Uterus (tissue), 4 donors: Measurements from ENCODE around the gene INPP5D. TPM values are rescaled to one million over a fixed set of nuclear protein-coding genes. Genes with fewer than 3 reads are reported as not detected.

Source experiments
- DNase-seq, 2 donors: peaks; one replicate each; pipeline ENCODE4 v3.0.0-alpha.2; 2019 to 2020
- H3K27ac ChIP-seq, 2 donors: fragments of 200-600 bp; sonication (generic); 1 replicate in 1 of 2; 2 replicates in 1 of 2; pipeline ENCODE4 v1.5.1; 2016 to 2018
- H3K27me3 ChIP-seq, 2 donors: fragments of 200-600 bp; sonication (generic); one replicate each; pipeline ENCODE4 v1.5.1; 2018 to 2019; ENCODE audit warnings: control low read depth in 1 of 2
- H3K36me3 ChIP-seq, 2 donors: fragments of 200-600 bp; sonication (generic); one replicate each; pipeline ENCODE4 v1.5.1; 2019; ENCODE audit warnings: control low read depth in 1 of 2
- H3K4me1 ChIP-seq, 2 donors: fragments of 200-600 bp; sonication (generic); one replicate each; pipeline ENCODE4 v1.5.1; 2018 to 2019; ENCODE audit warnings: control low read depth in 1 of 2
- H3K4me3 ChIP-seq, 2 donors: fragments of 200-600 bp; sonication (generic); 1 replicate in 1 of 2; 2 replicates in 1 of 2; pipeline ENCODE4 v1.5.1; 2018 to 2019; ENCODE audit warnings: mild to moderate bottlenecking in 1 of 2
- H3K9me3 ChIP-seq, 2 donors: fragments of 200-600 bp; sonication (generic); one replicate each; pipeline ENCODE4 v1.5.1; 2019; ENCODE audit warnings: control low read depth in 1 of 2
- CTCF ChIP-seq, 4 experiments: fragments of 200-600 bp in 2 of 4; fragments of 450-650 bp in 2 of 4; sonication (generic) in 2 of 4; IDR thresholded peaks; one replicate each; pipeline ENCODE4 v1.5.1; 2016 to 2019; ENCODE audit warnings: antibody characterized with exemption in 4 of 4, mild to moderate bottlenecking in 2 of 4, moderate library complexity in 1 of 4
- POLR2A ChIP-seq, 2 donors: fragments of 450-650 bp; IDR thresholded peaks; one replicate each; pipeline ENCODE4 v1.6.1; 2016; ENCODE audit warnings: antibody characterized with exemption in 2 of 2, mild to moderate bottlenecking in 1 of 2, moderate library complexity in 1 of 2
- intact Hi-C: fragments of 100-400 bp; cut with DNase I; formaldehyde crosslinking; loops from one replicate; pipeline ENCODE4 v1.15.1; 2023; ENCODE audit warnings: low total_unique reads
- total RNA-seq, 4 donors: library from RNA; depleted of rRNA in 3 of 4; stranded (reverse); fragments of >200 nt in 3 of 4; gene quantifications; one replicate each; pipeline versions ENCODE4 v1.1.0 to v1.2.4, GENCODE V29; 2014 to 2023
- donor health status: DM: yes; HTN: yes; CAD: no.

Gene INPP5D
- total RNA-seq, 4 donors from 2014 or later = 14.2 to 37.9 (median 22.3) TPM

DNA sequence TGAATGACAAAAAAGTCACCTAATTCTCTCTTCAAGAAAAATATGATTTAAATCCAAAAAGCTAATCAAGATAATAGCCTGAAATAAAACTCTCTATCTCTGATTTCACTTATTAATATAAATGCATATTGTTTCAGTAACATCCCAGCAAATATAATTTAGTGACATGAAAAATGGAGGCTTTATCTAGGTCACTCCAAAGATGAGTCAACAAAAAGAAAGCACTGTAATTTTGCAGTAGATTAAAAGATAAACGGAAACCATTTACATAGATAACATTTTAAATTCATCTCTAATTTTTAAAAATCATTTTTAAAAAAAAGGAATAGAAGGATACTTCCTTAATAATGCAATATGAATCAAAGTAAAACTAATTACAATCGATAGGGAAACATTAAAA is 76.9 kb downstream of the INPP5D start:
- Histone ChIP-seq H3K4me3 (no peak overlapping the region), H3K27me3 (no peaks in the 10 kb centered on the region), H3K36me3 (no peaks in the 10 kb centered on the region), H3K4me1 (no peaks in the 10 kb centered on the region), H3K9me3 (no peaks in the 10 kb centered on the region), H3K27ac (no peak overlapping the region)
- intact Hi-C loops = no loop called here
- TF ChIP-seq POLR2A (IDR thresholded peaks at IDR 0.05) = no peak
- TF ChIP-seq CTCF (IDR thresholded peaks at IDR 0.05) = no peak
- DNase-seq = no peak

- no peaks in the 10 kb centered on the region for H3K36me3 ChIP-seq
- DNase-seq = no peak
- no peaks in the 10 kb centered on the region for H3K27me3 ChIP-seq
- H3K27ac ChIP-seq = no peak overlapping the region
- H3K4me1 ChIP-seq = no peaks in the 10 kb centered on the region
- H3K4me3 ChIP-seq = no peak overlapping the region
- no peak for TF ChIP-seq CTCF (IDR thresholded peaks at IDR 0.05)
- TF ChIP-seq POLR2A (IDR thresholded peaks at IDR 0.05) = no peak
- no peaks in the 10 kb centered on the region for H3K9me3 ChIP-seq
- intact Hi-C loops = no loop called here
These were observed 80.0 kb downstream of the INPP5D start for GRCh38 chr2:233140077-233140585.

DNA sequence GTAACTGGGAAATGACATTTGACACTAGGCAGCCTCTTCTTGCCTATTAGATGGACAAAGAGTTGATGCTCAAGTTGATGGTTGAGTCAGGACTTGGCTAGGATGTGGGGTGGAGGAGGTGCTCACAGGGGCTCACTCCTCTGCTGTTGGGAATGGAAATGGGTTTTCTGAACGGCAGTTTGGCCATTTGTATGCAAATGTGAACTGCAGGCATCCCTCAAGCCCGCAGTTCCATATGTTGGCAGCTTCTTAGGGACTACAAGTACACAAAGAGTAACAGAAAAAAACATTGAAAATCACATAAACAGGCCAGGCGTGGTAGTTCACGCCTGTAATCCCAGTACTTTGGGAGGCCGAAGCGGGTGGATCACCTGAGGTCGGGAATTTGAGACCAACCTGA is 80.8 kb downstream of the INPP5D start:
- DNase-seq = no peak
- no peaks in the 10 kb centered on the region for H3K9me3 ChIP-seq
- TF ChIP-seq CTCF (IDR thresholded peaks at IDR 0.05) (no peak), POLR2A (IDR thresholded peaks at IDR 0.05) (no peak)
- H3K4me1 ChIP-seq = no peaks in the 10 kb centered on the region
- no peak overlapping the region for H3K27ac ChIP-seq
- H3K4me3 ChIP-seq = no peak overlapping the region
- H3K27me3 ChIP-seq = no peaks in the 10 kb centered on the region
- H3K36me3 ChIP-seq = no peaks in the 10 kb centered on the region
- intact Hi-C loops = no loop called here

DNA sequence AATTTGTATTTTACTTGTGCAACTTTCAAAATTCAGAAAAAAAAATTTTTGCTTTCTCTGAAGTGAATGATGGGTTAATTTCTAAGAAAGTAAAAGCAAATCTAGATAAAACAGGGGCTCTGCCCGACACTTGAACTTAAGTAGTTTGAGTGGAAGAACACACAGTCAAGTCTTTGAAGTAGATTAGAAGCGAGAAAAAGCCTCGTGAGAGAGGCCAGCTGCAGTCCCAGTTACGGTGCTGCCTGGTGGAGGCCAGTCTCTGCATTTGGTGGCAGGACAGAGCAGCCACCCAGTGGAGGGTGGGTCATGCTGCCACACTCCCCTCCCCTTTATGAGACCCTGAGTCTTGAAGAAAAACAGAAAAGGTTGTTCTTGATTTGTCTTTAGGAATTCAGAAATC is 81.8 kb downstream of the INPP5D start:
- intact Hi-C loops = no loop called here
- Histone ChIP-seq H3K36me3 (no peaks in the 10 kb centered on the region), H3K4me3 (no peak overlapping the region), H3K4me1 (no peaks in the 10 kb centered on the region), H3K27me3 (no peaks in the 10 kb centered on the region), H3K9me3 (no peaks in the 10 kb centered on the region), H3K27ac (no peak overlapping the region)
- TF ChIP-seq POLR2A (IDR thresholded peaks at IDR 0.05) (no peak), CTCF (IDR thresholded peaks at IDR 0.05) (no peak)
- no peak for DNase-seq

DNA sequence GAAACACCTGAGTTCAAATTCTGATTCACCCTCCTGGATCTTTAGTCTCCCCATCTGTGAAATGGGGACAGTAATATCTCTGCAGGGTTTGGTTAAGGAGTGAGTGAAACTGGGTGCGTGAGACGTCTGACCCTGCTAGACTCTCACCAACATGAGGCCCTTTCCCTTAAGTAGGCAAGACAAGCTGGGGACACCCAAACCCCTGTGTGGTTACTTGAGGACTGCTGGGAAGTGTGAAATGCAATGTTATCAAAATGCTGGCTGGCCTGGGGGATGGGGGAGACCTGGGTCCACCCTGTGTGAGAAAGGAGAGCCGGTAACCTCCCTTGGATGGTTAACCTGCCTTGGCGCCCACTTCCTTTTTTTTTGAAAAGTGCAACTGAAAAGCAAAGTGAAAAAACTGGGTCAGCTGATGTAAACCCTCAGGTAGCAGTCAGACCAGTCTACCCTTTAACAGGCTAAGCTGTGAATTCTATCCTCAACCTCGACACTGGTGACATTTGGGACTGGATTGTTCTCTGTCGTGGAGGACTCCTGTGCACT is 82.3 kb downstream of the INPP5D start:
- TF ChIP-seq CTCF (IDR thresholded peaks at IDR 0.05) = no peak
- TF ChIP-seq POLR2A (IDR thresholded peaks at IDR 0.05) = no peak
- Histone ChIP-seq H3K27ac (no peak overlapping the region), H3K9me3 (no peaks in the 10 kb centered on the region), H3K4me3 (no peak overlapping the region), H3K4me1 (no peaks in the 10 kb centered on the region), H3K27me3 (no peaks in the 10 kb centered on the region), H3K36me3 (no peaks in the 10 kb centered on the region)
- DNase-seq = no peak
- intact Hi-C loops = no loop called here
